GM18868 (cell line): ENCODE results near the gene FDXR.
"Not testable (repeated sequence)": the region's sequence is repeated elsewhere in the genome, so short reads cannot be mapped to it uniquely, and the experiment has no call there.

Experiments
- ATAC-seq: cut with Tn5 transposase; IDR thresholded peaks from one replicate; pipeline ENCODE4 v1.9.1; 2021; ENCODE audit warnings: mild to moderate bottlenecking, moderate library complexity; ENCODE audit not compliant: unreplicated experiment

FDXR gene

GRCh38 chr17:74872313-74873036, at the start of gene FDXR:
TSS of gene FDXR (minus strand) at chr17:74872994. CDS start at chr17:74872944, 50 bp downstream.
- ATAC-seq = peak; percentile 26

GRCh38 chr17:74922172-74922571, 49.4 kb upstream of the FDXR start:
- no peak for ATAC-seq

GRCh38 chr17:74921769-74922168, 49.0 kb upstream of the FDXR start:
- no peak for ATAC-seq

GRCh38 chr17:74921026-74921681, 48.4 kb upstream of the FDXR start:
- no peak for ATAC-seq

GRCh38 chr17:74920642-74921025, 47.8 kb upstream of the FDXR start:
- no peak for ATAC-seq

GRCh38 chr17:74920306-74920620, 47.5 kb upstream of the FDXR start:
- ATAC-seq = no peak

GRCh38 chr17:74919440-74920305, 46.9 kb upstream of the FDXR start:
- ATAC-seq = no peak

- ATAC-seq = no peak
Observed at GRCh38 chr17:74918906-74919305, 46.1 kb upstream of the FDXR start.

GRCh38 chr17:74917430-74917829, 44.6 kb upstream of the FDXR start:
- no peak for ATAC-seq

GRCh38 chr17:74916851-74917199, 44.0 kb upstream of the FDXR start:
- no peak for ATAC-seq

- no peak for ATAC-seq
Observed at GRCh38 chr17:74916136-74916850, 43.5 kb upstream of the FDXR start.

- ATAC-seq = not testable (repeated sequence)
Observed at GRCh38 chr17:74911423-74911822, 38.6 kb upstream of the FDXR start.

- not testable (repeated sequence) for ATAC-seq
Observed at GRCh38 chr17:74909097-74909496, 36.3 kb upstream of the FDXR start.

- ATAC-seq = no peak
Observed at GRCh38 chr17:74907012-74907411, 34.2 kb upstream of the FDXR start.

GRCh38 chr17:74906214-74906793, 33.5 kb upstream of the FDXR start:
- not testable (repeated sequence) for ATAC-seq

GRCh38 chr17:74904687-74905409, 32.1 kb upstream of the FDXR start:
- ATAC-seq = no peak

- no peak for ATAC-seq
Observed at GRCh38 chr17:74903671-74904070, 30.9 kb upstream of the FDXR start.

- no peak for ATAC-seq
Observed at GRCh38 chr17:74903034-74903433, 30.2 kb upstream of the FDXR start.

GRCh38 chr17:74901353-74902135, 28.8 kb upstream of the FDXR start:
- no peak for ATAC-seq
